ENCODE measurements around the gene ATG14. TPM values are rescaled to one million over a fixed set of nuclear protein-coding genes. Genes with fewer than 3 reads are reported as not detected.

Gene ATG14
- polyA plus RNA-seq, 1 experiment = 9.2 TPM

- no peak for TF ChIP-seq CTCF (IDR thresholded peaks at IDR 0.05; ENCODE audit: insufficient read depth, low read depth, low read length)
- ChIA-PET CTCF (interaction anchor here (1.4 to 2.7 kb wide), 2 partner anchors 20 to 42 kb away, joined by 3 to 10 read pairs; no protein-coding TSS in a partner anchor), POLR2A (interaction anchor here (1.1 kb wide), 1 partner anchor 21 kb away, joined by 3 read pairs; no protein-coding TSS in a partner anchor)
- no peak for DNase-seq (ENCODE audit: low read depth)
- no peaks in the 10 kb centered on the region for H3K27me3 ChIP-seq (ENCODE audit: control insufficient read depth, insufficient read depth, low read length)
- H3K4me3 ChIP-seq (ENCODE audit: low read depth, low read length) = no peak overlapping the region
- no peaks in the 10 kb centered on the region for H3K36me3 ChIP-seq (ENCODE audit: control insufficient read depth, insufficient read depth, low read length)
Observed at GRCh38 chr14:55333711-55334485, 77.7 kb downstream of the ATG14 start.

DNA sequence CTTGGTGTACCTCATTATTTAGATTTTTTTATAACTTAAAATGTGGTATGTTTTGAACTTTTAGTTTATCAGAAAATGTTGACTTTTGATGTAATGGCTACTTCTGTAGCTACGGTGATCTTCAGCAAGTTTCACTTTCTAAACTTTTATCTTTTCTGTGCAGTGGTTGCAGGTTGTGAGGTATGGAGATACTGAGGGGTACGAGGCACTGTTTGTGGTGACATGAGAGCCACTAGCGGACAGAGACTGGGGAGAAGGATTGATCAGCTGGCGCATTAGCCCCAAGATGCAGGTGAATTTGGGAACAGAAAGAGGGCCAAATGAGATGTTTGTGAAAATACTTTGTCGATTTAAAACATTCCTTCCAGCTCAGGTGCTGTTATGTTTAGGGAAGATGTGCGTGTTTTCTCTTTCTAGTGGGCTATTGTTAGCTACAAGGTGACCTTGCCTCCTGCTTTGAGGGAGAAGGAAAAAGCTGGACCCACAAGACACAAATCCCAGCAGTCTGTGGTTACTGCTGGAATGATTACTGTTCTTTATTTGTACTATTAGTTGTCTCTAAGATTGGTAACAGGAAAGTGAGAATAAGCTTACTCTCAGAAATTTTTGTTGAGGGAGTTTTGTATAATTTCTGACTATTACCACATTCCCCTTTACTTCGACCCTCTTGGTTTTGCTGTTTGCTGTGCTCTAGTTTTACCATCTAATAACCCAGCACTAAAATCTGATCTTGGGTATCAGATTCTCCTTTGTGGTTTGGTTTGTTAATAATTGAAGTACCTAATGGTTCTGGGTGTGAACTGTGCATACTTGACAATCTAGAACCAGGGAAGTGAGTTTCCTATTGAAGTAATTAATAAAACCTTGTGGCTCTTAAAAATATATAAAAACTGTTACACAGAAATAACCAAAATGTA is 78.7 kb downstream of the ATG14 start:
- Histone ChIP-seq H3K27me3 (ENCODE audit: control insufficient read depth, insufficient read depth, low read length) (no peaks in the 10 kb centered on the region), H3K4me3 (ENCODE audit: low read depth, low read length) (no peak overlapping the region), H3K36me3 (ENCODE audit: control insufficient read depth, insufficient read depth, low read length) (no peaks in the 10 kb centered on the region)
- ChIA-PET CTCF (interaction anchor here (1.4 to 2.7 kb wide), 2 partner anchors 21 to 43 kb away, joined by 3 to 10 read pairs; no protein-coding TSS in a partner anchor), POLR2A (interaction anchor here (1.1 kb wide), 1 partner anchor 22 kb away, joined by 3 read pairs; no protein-coding TSS in a partner anchor)
- DNase-seq (ENCODE audit: low read depth) = no peak
- TF ChIP-seq CTCF (IDR thresholded peaks at IDR 0.05; ENCODE audit: insufficient read depth, low read depth, low read length) = no peak

DNA sequence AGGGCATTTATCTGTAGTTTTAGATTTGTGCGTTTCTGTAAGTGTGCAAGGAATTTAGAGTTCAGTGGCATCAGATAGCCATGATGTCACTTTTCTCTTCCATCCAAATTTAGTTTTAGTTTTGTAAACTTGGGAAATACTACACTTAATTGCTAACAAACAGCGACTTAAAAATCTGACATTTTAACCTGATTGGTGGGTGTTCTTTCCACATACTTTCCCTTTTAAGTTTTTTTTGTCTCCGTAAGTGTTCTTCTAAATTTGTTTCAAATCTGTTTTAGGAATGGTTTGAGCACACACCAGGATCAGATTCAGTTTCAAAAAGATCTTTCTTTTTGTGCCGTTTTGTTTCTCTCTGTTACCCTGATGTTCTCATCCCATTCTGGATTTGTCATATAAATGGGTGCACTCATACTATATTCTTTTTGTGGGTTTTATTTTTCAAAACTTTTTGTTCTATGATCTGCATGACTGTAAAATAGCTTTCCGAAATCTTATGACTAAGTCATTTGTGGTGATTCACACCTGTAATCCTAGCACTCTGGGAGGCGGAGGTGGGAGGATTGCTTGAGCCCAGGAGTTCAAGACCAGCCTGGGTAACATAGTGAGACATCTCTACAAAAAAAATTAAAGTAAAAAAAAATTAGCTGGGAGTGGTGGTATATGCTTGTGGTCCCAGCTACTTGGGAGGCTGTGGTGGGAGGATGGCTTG is 81.5 kb downstream of the ATG14 start:
- H3K36me3 ChIP-seq (ENCODE audit: control insufficient read depth, insufficient read depth, low read length) = no peaks in the 10 kb centered on the region
- no peak for TF ChIP-seq CTCF (IDR thresholded peaks at IDR 0.05; ENCODE audit: insufficient read depth, low read depth, low read length)
- ChIA-PET POLR2A (no interaction called here), CTCF (no interaction called here)
- no peak for DNase-seq (ENCODE audit: low read depth)
- no peaks in the 10 kb centered on the region for H3K27me3 ChIP-seq (ENCODE audit: control insufficient read depth, insufficient read depth, low read length)
- H3K4me3 ChIP-seq (ENCODE audit: low read depth, low read length) = no peak overlapping the region

DNA sequence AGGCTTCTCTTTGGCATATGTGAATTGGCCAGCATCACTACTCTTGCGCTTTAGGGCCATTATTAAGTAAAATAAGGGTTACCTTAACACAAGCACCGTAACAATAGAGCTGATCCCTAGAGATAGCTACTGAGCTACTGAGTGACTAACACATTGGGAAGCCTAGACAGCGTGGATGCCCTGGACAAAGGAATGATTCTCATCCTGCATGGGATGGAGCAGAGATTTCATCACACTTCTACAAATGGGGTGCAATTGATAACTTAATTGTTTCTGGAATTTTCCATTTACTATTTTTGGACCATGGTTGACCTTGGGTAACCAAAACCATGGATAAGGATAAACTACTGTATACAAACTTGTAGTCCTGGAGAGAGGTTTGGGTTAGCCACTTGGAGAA is 83.3 kb downstream of the ATG14 start:
- Histone ChIP-seq H3K4me3 (ENCODE audit: low read depth, low read length) (no peak overlapping the region), H3K27me3 (ENCODE audit: control insufficient read depth, insufficient read depth, low read length) (no peaks in the 10 kb centered on the region), H3K36me3 (ENCODE audit: control insufficient read depth, insufficient read depth, low read length) (no peaks in the 10 kb centered on the region)
- DNase-seq (ENCODE audit: low read depth) = no peak
- POLR2A ChIA-PET = no interaction called here
- TF ChIP-seq CTCF (IDR thresholded peaks at IDR 0.05; ENCODE audit: insufficient read depth, low read depth, low read length) = no peak
- CTCF ChIA-PET = interaction anchor here (1.6 kb wide), 1 partner anchor 27 kb away, joined by 4 read pairs; no protein-coding TSS in a partner anchor

All from BJ (cell line).